ENCODE data around the gene OLR1.

- TF ChIP-seq CTCF (conservative IDR thresholded peaks at IDR 0.05; ENCODE audit: low read depth, low read length) (no peak), EZH2 (IDR thresholded peaks at IDR 0.05; ENCODE audit: borderline replicate concordance, low read depth, low read length, poor library complexity, severe bottlenecking) (no peak)
Measured at GRCh38 chr12:10210225-10210624, 38.3 kb upstream of the OLR1 start.
